GM23248 (cell line): ENCODE measurements around the gene DSTN. TPM values are rescaled to one million over a fixed set of nuclear protein-coding genes. Genes with fewer than 3 reads are reported as not detected.
A peak's percentile ranks its signal among the peaks of the same experiment; 100 is the strongest.
"Not testable (repeated sequence)": the region's sequence is repeated elsewhere in the genome, so short reads cannot be mapped to it uniquely, and the experiment has no call there.

Experiments used
- DNase-seq: peaks from one replicate; pipeline ENCODE4 v3.0.0-alpha.2; 2015
- H2AFZ ChIP-seq: fragments of 200-600 bp; sonication (generic); 2 replicates; pipeline ENCODE4 v1.6.1; 2016; ENCODE audit warnings: antibody characterized with exemption
- H3F3A ChIP-seq: fragments of 200-600 bp; sonication (generic); 2 replicates; pipeline ENCODE4 v1.6.1; 2016; ENCODE audit warnings: mild to moderate bottlenecking, antibody characterized with exemption, mixed run types; ENCODE audit not compliant: insufficient read depth
- H3K27ac ChIP-seq: fragments of 200-600 bp; sonication (generic); 2 replicates; pipeline ENCODE4 v1.5.1; 2016; ENCODE audit warnings: mild to moderate bottlenecking
- H3K27me3 ChIP-seq: fragments of 200-600 bp; sonication (generic); replicated peaks from 2 replicates; pipeline ENCODE4 v1.6.1; 2016; ENCODE audit warnings: mild to moderate bottlenecking; ENCODE audit not compliant: insufficient read depth
- H3K36me3 ChIP-seq: fragments of 200-600 bp; sonication (generic); 2 replicates; pipeline ENCODE4 v1.6.1; 2016; ENCODE audit warnings: low read depth, mild to moderate bottlenecking
- H3K4me1 ChIP-seq: fragments of 200-600 bp; sonication (generic); 2 replicates; pipeline ENCODE4 v1.6.1; 2016; ENCODE audit warnings: mild to moderate bottlenecking; ENCODE audit not compliant: insufficient read depth
- H3K4me2 ChIP-seq: fragments of 200-600 bp; sonication (generic); one replicate; pipeline ENCODE4 v1.6.1; 2016; ENCODE audit warnings: mild to moderate bottlenecking; ENCODE audit not compliant: unreplicated experiment
- H3K4me3 ChIP-seq: fragments of 200-600 bp; sonication (generic); 2 replicates; pipeline ENCODE4 v1.5.1; 2016; ENCODE audit warnings: mild to moderate bottlenecking
- H3K79me2 ChIP-seq: fragments of 200-600 bp; sonication (generic); 2 replicates; pipeline ENCODE4 v1.6.1; 2016; ENCODE audit warnings: mild to moderate bottlenecking; ENCODE audit not compliant: insufficient read depth
- H3K9ac ChIP-seq: fragments of 200-600 bp; sonication (generic); 2 replicates; pipeline ENCODE4 v1.6.1; 2016; ENCODE audit warnings: mild to moderate bottlenecking
- H3K9me2 ChIP-seq: fragments of 200-600 bp; sonication (generic); 2 replicates; pipeline ENCODE4 v1.6.1; 2016; ENCODE audit warnings: mixed run types, mild to moderate bottlenecking, moderate library complexity; ENCODE audit not compliant: insufficient read depth
- H3K9me3 ChIP-seq: fragments of 200-600 bp; sonication (generic); one replicate; pipeline ENCODE4 v1.6.1; 2017; ENCODE audit warnings: low read depth
- H4K20me1 ChIP-seq: fragments of 200-600 bp; sonication (generic); 2 replicates; pipeline ENCODE4 v1.6.0; 2016; ENCODE audit not compliant: insufficient read depth
- EZH2 ChIP-seq: fragments of 200-600 bp; sonication (generic); IDR thresholded peaks from 2 replicates; pipeline ENCODE4 v1.6.1; 2018; ENCODE audit warnings: antibody characterized with exemption, mild to moderate bottlenecking; ENCODE audit not compliant: insufficient read depth, poor library complexity, severe bottlenecking
- EZH2phosphoT487 ChIP-seq: fragments of 200-600 bp; sonication (generic); IDR thresholded peaks from 2 replicates; pipeline ENCODE4 v1.6.1; 2018; ENCODE audit warnings: antibody characterized with exemption, moderate library complexity, mild to moderate bottlenecking, low read depth; ENCODE audit not compliant: insufficient read depth
- WGBS, 2 experiments: methylation state at CpG; one replicate each; pipeline ENCODE4 v1.1.6; 2015 to 2017; ENCODE audit warnings: low lambda C conversion rate in 2 of 2, low coverage in 1 of 2; ENCODE audit errors: missing lambda C conversion rate in 2 of 2; 5-methylcytosine and 5-hydroxymethylcytosine counted together
- in situ Hi-C: fragments of 300-500 bp; cut with MboI; formaldehyde crosslinking; loops from 2 replicates; pipeline ENCODE4 v1.15.0; 2020
- polyA plus RNA-seq: library from polyadenylated mRNA; unstranded; fragments of >200 nt; fragmentation: Nextera tagmentation; extraction: Ambion mirVana; gene quantifications from 2 replicates; pipeline ENCODE4 v1.2.1, GENCODE V29; 2016
- total RNA-seq: library from RNA; depleted of rRNA; stranded (reverse); fragments of >200 nt; shearing (Covaris generic); gene quantifications from 2 replicates; pipeline ENCODE4 v1.2.3, GENCODE V29; 2014; rRNA removed

DSTN gene
- total and polyA plus RNA-seq, 2 experiments from 2014 or later: 338 to 610 TPM

DNA sequence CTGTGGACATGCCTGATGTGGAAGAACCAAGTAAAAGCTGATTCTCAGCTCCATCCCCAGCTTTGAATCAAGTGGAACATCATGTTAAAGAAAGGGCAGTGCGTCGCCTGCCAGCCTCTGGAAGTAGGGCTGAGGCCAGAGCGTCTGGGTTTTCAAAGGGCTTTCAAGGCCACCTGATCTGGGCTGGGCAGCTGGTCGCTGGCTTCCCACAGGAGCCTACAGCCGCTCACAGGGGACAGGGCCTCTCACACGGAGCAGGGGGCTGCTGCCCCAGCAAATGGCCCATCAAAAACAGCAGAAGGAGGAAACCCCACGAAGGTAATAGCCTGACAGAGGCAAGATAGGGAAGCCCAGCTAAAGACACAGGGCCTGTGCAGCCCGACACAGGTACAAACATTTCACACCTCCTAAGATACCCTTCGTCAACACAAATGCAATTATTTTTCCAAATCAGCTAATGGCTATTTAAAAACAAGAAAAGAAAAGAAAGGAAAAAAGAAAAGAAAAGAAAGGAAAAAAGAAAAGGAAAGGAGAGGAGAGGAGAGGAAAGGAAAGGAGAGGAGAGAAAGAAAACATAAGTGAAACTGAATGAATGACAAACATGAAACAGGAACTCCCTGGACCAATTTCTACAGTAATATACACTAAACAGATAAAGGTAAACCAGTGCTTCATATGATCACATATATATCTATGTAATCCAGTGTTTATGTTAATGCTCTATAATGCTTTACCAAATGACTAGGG lies 87.4 kb downstream of the DSTN start:
- 0 out of 2 replicates have a peak overlapping the region, but pooled peaks have one; percentile 3 for H3K27ac ChIP-seq
- H3K4me1 ChIP-seq: peaks cover 48% of the 10 kb centered on the region
- TF ChIP-seq EZH2 (no peak), EZH2phosphoT487 (no peak)
- no peaks in the 10 kb centered on the region for H3K9me3 ChIP-seq
- no peak overlapping the region for H3K9ac ChIP-seq
- no peaks in the 10 kb centered on the region for H3K9me2 ChIP-seq
- no peaks in the 10 kb centered on the region for H3K27me3 ChIP-seq
- H3F3A ChIP-seq: peaks cover 79% of the 10 kb centered on the region
- no peak for DNase-seq
- no peak overlapping the region for H3K4me3 ChIP-seq
- no peak overlapping the region for H3K4me2 ChIP-seq
- peaks cover 33% of the 10 kb centered on the region for H3K36me3 ChIP-seq
- 67% methylated on average over 9 of the region's 9 CpGs for WGBS, 2 experiments
- peaks cover 100% of the 10 kb centered on the region for H3K79me2 ChIP-seq
- H2AFZ ChIP-seq: no peak overlapping the region
- in situ Hi-C loops: loop anchor here (25.0 kb wide), 1 partner anchor 505 kb away; no protein-coding TSS in a partner anchor
- H4K20me1 ChIP-seq: peaks cover 21% of the 10 kb centered on the region; the same call in 1 of the 2 replicates

DNA sequence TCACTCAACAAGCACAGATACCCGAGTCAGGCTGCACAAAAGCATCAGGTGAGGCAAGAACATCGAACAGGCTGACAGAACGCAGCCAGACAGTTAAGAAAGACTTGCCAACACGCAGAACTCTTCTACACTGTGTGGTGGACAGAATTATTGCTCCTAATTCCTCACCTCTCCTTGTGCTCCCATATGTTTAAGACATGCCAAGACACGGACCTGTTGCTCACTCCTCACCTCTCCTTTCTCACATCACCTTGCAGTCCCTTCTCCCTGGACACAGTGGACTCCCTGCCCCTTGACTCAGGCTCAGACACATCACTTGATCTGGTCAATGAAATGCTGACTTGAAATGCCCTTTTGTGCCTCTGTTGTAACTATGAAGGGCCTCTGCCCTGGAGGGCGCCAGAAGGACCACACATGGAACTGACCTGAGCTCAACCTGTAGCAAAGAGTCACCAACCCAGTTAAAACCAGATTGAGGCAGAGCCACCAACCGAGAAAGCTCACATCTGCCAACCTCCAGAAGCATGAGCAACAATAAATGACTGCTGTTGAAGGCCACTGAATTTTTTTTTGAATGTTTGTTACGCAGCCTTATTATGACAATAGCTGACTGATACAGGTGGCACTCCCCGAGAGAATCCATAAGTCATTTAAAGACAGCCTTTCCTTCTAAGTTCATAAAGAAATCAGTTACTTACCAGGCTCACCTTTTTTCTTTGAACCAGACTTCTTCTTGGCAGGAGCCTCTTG lies 88.2 kb downstream of the DSTN start:
- Histone ChIP-seq H3K9me2 (no peaks in the 10 kb centered on the region), H4K20me1 (peaks cover 25% of the 10 kb centered on the region; the same call in 1 of the 2 replicates), H3K9ac (no peak overlapping the region), H3K4me1 (peaks cover 53% of the 10 kb centered on the region), H3K27me3 (no peaks in the 10 kb centered on the region), H3K4me2 (no peak overlapping the region), H3F3A (peaks cover 87% of the 10 kb centered on the region), H3K79me2 (peaks cover 100% of the 10 kb centered on the region), H3K4me3 (no peak overlapping the region), H3K36me3 (peaks cover 33% of the 10 kb centered on the region), H3K9me3 (no peaks in the 10 kb centered on the region), H3K27ac (no peak overlapping the region), H2AFZ (no peak overlapping the region)
- 90% methylated on average over 9 of the region's 9 CpGs for WGBS, 2 experiments
- no peak for DNase-seq
- in situ Hi-C loops: loop anchor here (25.0 kb wide), 1 partner anchor 504 kb away; no protein-coding TSS in a partner anchor
- TF ChIP-seq EZH2 (no peak), EZH2phosphoT487 (no peak)

DNA sequence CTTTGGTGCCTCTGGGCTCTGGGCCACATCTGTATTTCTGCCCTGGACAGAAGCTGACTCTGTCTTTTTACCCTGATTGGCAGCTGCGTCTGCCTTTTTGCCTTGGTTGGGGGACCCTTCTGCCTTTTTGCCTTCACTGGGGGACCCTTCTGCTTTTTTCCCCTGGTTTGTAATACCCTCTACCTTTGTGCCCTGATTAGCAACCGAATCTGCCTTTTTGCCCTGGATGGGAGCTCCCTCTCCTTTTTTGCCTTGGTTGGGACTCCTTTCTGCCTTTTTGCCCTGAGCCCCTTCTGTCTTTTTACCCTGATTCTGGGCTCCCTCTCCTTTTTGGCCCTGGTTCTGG lies 88.7 kb downstream of the DSTN start:
- H3K4me1 ChIP-seq: peaks cover 59% of the 10 kb centered on the region
- WGBS, 2 experiments: 97 to 100% methylated on average over 2 of the region's 2 CpGs
- H3K9me3 ChIP-seq: no peaks in the 10 kb centered on the region
- H3K36me3 ChIP-seq: peaks cover 33% of the 10 kb centered on the region
- H3F3A ChIP-seq: peaks cover 93% of the 10 kb centered on the region
- no peak overlapping the region for H2AFZ ChIP-seq
- peaks cover 22% of the 10 kb centered on the region; the same call in 1 of the 2 replicates for H4K20me1 ChIP-seq
- in situ Hi-C loops: loop anchor here (25.0 kb wide), 1 partner anchor 504 kb away; no protein-coding TSS in a partner anchor
- H3K4me2 ChIP-seq: no peak overlapping the region
- no peaks in the 10 kb centered on the region for H3K27me3 ChIP-seq
- TF ChIP-seq EZH2: no peak
- TF ChIP-seq EZH2phosphoT487: no peak
- H3K9ac ChIP-seq: no peak overlapping the region
- DNase-seq: no peak
- no peak overlapping the region for H3K27ac ChIP-seq
- H3K79me2 ChIP-seq: peaks cover 100% of the 10 kb centered on the region
- H3K4me3 ChIP-seq: no peak overlapping the region
- no peaks in the 10 kb centered on the region for H3K9me2 ChIP-seq

DNA sequence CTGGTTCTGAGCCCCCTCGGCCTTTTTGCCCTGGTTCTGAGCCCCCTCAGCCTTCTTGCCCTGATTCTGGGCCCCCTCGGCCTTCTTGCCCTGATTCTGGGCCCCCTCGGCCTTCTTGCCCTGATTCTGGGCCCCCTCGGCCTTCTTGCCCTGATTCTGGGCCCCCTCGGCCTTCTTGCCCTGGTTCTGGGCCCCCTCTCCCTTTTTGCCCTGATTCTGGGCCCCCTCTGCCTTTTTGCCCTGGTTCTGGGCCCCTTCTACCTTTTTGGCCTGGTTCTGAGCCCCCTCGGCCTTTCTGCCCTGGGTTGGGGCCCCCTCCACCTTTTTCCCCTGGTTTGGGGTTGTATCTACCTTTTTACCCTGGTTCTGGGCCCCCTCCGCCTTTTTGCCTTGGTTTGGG lies 89.5 kb downstream of the DSTN start:
- not testable (repeated sequence) for DNase-seq, H3K9ac ChIP-seq, H3K9me3 ChIP-seq, H3K4me3 ChIP-seq, H2AFZ ChIP-seq, H3K9me2 ChIP-seq, H3K27me3 ChIP-seq, H3K4me2 ChIP-seq
- Histone ChIP-seq H3K79me2 (peaks cover 100% of the 10 kb centered on the region), H4K20me1 (peaks cover 21% of the 10 kb centered on the region; the same call in 1 of the 2 replicates), H3K27ac (peak overlapping the region; percentile 91), H3K4me1 (peaks cover 66% of the 10 kb centered on the region), H3F3A (peaks cover 93% of the 10 kb centered on the region), H3K36me3 (peaks cover 33% of the 10 kb centered on the region)
- in situ Hi-C loops: loop anchor here (25.0 kb wide), 1 partner anchor 503 kb away; no protein-coding TSS in a partner anchor
- 97 to 100% methylated on average over 1 to 7 of the region's 7 CpGs for WGBS, 2 experiments

Other genes with a start within 250 kb of the DSTN start
- 0.25 and 0.32 TPM in 2 replicates for gene BFSP1, start 38.7 kb upstream of the DSTN start, total RNA-seq
- gene BFSP1, start 38.7 kb upstream of the DSTN start, polyA plus RNA-seq: 0.25 and 0.28 TPM in 2 replicates
- 182 and 231 TPM in 2 replicates for gene RRBP1, start 112.2 kb downstream of the DSTN start, total RNA-seq
- gene RRBP1, start 112.2 kb downstream of the DSTN start, polyA plus RNA-seq: 127 and 131 TPM in 2 replicates
- not detected in 2 replicates for gene BANF2, start 129.9 kb downstream of the DSTN start, total RNA-seq
- not detected in 2 replicates for gene BANF2, start 129.9 kb downstream of the DSTN start, polyA plus RNA-seq